Activated CD4-positive, CD25-positive, alpha-beta regulatory T cell treated with anti-CD3 and anti-CD28 coated beads, Interleukin-2, amount 50 U/mL, for 24 hours (primary cell): Measurements from ENCODE around the gene LMCD1.

ENCODE experiments used
- ATAC-seq, 2 donors: fragments of 150-1000 bp; cut with Tn5 transposase; one replicate each; pipeline ENCODE4 v1.10.0; 2021; ENCODE audit warnings: mild to moderate bottlenecking in 1 of 2, moderate library complexity in 1 of 2

Gene LMCD1

GRCh38 chr3:8623741-8624140 lies 122.1 kb downstream of the LMCD1 start:
- no peak for ATAC-seq
